ENCODE results near the gene GPR141. TPM values are rescaled to one million over a fixed set of nuclear protein-coding genes. Genes with fewer than 3 reads are reported as not detected.
"Not testable (repeated sequence)": the region's sequence is repeated elsewhere in the genome, so short reads cannot be mapped to it uniquely, and the experiment has no call there.

Gene GPR141
- total RNA-seq, 1 donor from 2014 or later: not detected

GRCh38 chr7:37686556-37687345, 3.2 kb downstream of the GPR141 start:
- intact Hi-C loops (cut with micrococcal nuclease): no loop called here

GRCh38 chr7:37690206-37690605, 6.6 kb downstream of the GPR141 start:
- intact Hi-C loops (cut with micrococcal nuclease): no loop called here

- intact Hi-C loops (cut with micrococcal nuclease): no loop called here
These were observed 10.9 kb downstream of the GPR141 start for GRCh38 chr7:37694208-37695094.

GRCh38 chr7:37698276-37698675, 14.7 kb downstream of the GPR141 start:
- intact Hi-C loops (cut with micrococcal nuclease): no loop called here

GRCh38 chr7:37698782-37699181, 15.2 kb downstream of the GPR141 start:
- intact Hi-C loops (cut with micrococcal nuclease): no loop called here

- intact Hi-C loops (cut with micrococcal nuclease): no loop called here
These were observed 18.2 kb downstream of the GPR141 start for GRCh38 chr7:37701769-37702168.

GRCh38 chr7:37703361-37703760, 19.8 kb downstream of the GPR141 start:
- intact Hi-C loops (cut with micrococcal nuclease): no loop called here

- intact Hi-C loops (cut with micrococcal nuclease): not testable (repeated sequence)
These were observed 20.8 kb downstream of the GPR141 start for GRCh38 chr7:37704328-37704833.

GRCh38 chr7:37705976-37706375, 22.4 kb downstream of the GPR141 start:
- intact Hi-C loops (cut with micrococcal nuclease): no loop called here

GRCh38 chr7:37706804-37707203, 23.2 kb downstream of the GPR141 start:
- intact Hi-C loops (cut with micrococcal nuclease): no loop called here

GRCh38 chr7:37707754-37708485, 24.4 kb downstream of the GPR141 start:
- intact Hi-C loops (cut with micrococcal nuclease): no loop called here

- intact Hi-C loops (cut with micrococcal nuclease): no loop called here
These were observed 26.3 kb downstream of the GPR141 start for GRCh38 chr7:37709631-37710509.

GRCh38 chr7:37713613-37714012, 30.0 kb downstream of the GPR141 start:
- intact Hi-C loops (cut with micrococcal nuclease): no loop called here

- intact Hi-C loops (cut with micrococcal nuclease): no loop called here
These were observed 31.0 kb downstream of the GPR141 start for GRCh38 chr7:37714606-37715005.

GRCh38 chr7:37718585-37718984, 35.0 kb downstream of the GPR141 start:
- intact Hi-C loops (cut with micrococcal nuclease): no loop called here

- intact Hi-C loops (cut with micrococcal nuclease): no loop called here
These were observed 35.5 kb downstream of the GPR141 start for GRCh38 chr7:37719077-37719476.

GRCh38 chr7:37724732-37725131, 41.2 kb downstream of the GPR141 start:
- intact Hi-C loops (cut with micrococcal nuclease): no loop called here

GRCh38 chr7:37726016-37726415, 42.5 kb downstream of the GPR141 start:
- intact Hi-C loops (cut with micrococcal nuclease): no loop called here

- intact Hi-C loops (cut with micrococcal nuclease): no loop called here
These were observed 45.2 kb downstream of the GPR141 start for GRCh38 chr7:37728747-37729146.

- intact Hi-C loops (cut with micrococcal nuclease): no loop called here
These were observed 45.6 kb downstream of the GPR141 start for GRCh38 chr7:37729181-37729580.

- intact Hi-C loops (cut with micrococcal nuclease): no loop called here
These were observed 46.9 kb downstream of the GPR141 start for GRCh38 chr7:37730501-37730900.
